ENCODE measurements around the gene IL21R.
"Not testable (repeated sequence)": the region's sequence is repeated elsewhere in the genome, so short reads cannot be mapped to it uniquely, and the experiment has no call there.

The IL21R gene

DNA sequence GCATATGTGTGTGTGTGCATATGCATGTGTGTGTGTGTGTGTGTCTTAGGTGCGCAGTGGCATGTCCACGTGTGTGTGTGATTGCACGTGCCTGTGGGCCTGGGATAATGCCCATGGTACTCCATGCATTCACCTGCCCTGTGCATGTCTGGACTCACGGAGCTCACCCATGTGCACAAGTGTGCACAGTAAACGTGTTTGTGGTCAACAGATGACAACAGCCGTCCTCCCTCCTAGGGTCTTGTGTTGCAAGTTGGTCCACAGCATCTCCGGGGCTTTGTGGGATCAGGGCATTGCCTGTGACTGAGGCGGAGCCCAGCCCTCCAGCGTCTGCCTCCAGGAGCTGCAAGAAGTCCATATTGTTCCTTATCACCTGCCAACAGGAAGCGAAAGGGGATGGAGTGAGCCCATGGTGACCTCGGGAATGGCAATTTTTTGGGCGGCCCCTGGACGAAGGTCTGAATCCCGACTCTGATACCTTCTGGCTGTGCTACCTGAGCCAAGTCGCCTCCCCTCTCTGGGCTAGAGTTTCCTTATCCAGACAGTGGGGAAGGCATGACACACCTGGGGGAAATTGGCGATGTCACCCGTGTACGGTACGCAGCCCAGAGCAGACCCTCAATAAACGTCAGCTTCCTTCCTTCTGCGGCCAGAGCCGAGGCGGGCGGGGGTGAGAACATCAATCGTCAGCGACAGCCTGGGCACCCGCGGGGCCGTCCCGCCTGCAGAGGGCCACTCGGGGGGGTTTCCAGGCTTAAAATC is 47.6 kb downstream of the IL21R start:
- DNase-seq: no peak

DNA sequence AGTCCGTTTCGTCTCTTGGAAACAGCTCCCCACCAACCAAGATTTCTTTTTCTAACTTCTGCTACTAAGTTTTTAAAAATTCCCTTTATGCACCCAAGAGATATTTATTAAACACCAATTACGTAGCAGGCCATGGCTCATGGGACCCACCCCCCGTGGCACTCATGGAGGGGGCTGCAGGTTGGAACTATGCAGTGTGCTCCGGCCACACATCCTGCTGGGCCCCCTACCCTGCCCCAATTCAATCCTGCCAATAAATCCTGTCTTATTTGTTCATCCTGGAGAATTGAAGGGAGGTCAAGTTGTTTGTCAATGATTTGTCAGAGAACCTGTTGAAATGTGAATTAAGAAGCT is 48.2 kb downstream of the IL21R start:
- no peak for DNase-seq

DNA sequence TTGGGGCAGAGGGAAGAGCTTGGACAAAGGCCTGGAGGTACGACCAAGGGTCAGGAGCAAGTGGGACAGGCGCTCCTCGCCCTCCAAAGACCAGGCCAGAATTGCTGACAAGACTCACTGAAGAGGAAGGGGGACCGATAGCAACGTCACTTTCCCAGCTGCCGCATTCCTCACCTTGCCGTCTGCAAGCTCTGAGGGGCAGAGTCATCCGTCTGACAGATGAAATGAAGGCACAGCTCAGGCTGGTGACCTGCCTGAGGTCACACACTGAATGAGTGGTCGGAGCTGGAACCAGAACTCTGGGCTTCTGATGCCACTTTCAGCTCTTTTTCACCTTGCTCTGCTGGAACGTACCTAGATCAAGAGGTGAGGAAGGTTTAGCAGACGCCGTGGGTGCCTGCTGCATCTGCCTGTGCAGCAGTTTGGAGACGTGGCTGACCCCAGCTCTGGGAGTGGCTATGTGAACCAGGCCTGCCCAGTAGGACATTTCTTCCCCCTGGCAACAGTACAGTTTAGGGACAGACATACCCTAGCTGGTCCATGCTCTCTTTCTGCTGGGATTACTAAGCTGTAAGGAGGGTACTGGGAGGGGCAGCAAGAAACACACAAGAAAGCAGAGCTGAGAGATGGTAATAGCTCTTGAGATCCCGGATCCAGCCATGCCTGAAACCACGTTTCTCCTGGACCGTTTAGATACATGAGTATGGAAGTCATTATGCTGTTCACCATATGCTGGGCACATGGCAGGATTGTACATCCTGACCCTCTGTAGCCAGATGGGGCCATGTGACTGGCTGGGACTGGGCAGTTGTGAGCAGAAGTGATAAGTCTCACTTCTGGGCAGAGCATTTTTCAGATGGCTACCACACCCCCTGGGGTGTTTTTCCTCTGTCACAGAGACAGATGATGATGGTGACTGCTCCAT is 50.9 kb downstream of the IL21R start:
- no peak for DNase-seq

DNA sequence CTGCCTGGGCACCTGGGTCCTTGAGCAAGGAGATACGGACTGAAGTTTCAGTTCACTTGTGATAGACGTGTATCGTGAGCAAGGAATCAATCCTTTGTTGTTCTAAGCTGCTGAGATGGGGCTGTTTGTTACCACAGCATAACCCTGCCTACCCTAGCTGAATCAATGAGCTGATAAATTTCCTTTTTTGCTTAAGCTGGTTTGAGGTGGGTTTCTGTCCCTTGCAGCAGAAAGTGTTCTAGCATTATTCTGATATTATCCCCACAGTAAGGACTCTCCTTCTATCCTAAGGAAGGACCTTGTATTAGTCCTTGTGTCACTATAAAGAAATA is 51.5 kb downstream of the IL21R start:
- no peak for DNase-seq

DNA sequence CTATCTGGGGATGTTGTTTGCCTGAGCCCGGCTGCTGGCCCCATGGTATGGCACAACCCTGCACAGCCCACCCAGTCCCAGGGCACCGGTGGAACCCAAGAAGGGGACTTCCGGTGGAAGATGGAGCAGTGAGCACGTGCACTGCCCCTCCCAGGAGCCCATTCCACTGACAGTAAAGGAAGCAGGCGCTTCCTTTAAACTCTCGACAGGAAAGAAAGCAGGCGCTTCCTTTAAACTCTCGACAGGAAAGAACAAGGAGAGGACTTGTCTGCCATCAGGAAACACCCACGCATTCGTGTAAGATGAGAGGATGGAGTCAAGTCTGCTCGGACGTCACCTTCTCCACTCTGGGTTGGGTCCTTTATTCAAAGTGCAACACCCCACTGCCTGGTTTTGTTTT is 53.7 kb downstream of the IL21R start:
- no peak for DNase-seq

DNA sequence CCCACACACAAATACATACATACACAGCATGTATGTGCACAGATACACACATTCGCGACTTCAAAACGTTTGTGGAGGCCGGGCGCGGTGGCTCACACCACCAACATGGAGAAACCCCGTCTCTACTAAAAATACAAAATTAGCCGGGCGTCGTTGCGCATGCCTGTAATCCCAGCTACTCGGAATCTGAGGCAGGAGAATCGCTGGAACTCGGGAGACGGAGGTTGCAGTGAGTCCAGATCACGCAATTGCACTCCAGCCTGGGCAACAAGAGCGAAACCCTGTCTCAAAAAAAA is 55.6 kb downstream of the IL21R start:
- DNase-seq: not testable (repeated sequence)

DNA sequence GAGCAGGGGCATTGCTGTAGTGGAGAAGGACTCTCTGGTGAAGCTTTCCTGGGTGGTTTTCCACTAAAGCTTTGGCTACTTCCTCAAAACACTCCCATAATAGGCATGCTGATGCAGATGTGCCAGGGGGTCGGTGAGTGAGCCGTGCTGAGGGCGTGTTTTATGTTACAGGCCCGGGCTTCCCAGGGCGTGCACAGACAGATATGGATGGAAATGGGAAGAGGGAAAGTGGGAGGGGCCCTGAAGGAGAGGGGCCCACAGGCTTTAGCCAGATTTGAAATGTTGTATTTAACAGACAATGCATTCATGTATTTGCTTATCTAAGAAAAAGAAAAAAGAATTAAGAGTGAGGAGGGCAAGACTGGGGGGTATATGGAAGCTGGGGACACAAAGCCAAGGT is 56.3 kb downstream of the IL21R start:
- DNase-seq: no peak

DNA sequence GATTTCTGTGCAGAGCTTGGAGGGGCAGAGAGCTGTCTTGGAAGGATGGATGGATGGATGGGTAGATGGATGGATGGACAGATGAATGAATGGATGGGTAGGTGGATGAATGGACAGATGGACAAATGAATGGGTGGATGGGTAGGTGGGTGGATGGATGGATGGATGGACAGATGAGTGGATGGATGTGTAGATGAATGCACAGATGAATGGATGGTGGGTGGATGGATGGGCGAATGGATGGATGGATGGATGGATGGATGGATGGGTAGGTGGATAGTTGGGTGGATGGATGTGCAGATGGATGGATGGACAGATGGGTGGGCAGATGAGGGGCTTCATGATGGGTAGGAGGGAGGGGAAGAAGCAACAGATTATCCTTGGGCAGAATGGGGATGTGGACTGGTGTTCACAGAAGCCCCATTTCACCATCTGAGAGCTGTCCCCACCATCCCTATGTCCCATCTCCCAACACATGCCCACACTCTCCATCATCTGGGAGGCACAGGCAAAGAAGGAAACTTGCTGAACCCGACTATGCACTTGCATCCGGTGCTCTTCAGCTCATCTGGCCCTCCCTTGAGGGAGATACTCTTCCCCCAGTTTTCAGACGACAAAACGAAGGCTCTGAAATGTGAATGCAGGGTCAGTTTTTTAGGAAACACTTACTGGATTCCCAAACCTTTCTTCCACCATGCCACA is 57.2 kb downstream of the IL21R start:
- DNase-seq: no peak

DNA sequence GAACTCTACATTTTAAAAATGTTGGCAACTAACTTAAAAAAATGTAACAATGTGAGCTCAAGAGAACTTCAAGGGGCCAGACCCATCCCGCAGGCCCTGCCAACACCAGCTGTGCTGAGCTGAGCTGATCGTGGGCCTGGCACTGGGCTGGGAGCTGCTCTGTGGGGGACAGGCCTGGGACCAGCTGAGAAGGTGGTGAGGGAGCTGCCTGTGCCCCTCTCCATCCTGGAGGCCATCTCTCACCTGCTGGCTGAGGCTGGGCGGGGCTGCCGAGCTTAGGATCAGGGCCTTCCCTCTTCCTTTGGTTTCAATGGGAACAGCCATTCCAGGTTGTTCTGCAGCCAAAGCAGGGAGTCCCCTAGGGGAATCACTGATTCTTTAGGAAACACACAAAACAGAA is 58.2 kb downstream of the IL21R start:
- DNase-seq: no peak

DNA sequence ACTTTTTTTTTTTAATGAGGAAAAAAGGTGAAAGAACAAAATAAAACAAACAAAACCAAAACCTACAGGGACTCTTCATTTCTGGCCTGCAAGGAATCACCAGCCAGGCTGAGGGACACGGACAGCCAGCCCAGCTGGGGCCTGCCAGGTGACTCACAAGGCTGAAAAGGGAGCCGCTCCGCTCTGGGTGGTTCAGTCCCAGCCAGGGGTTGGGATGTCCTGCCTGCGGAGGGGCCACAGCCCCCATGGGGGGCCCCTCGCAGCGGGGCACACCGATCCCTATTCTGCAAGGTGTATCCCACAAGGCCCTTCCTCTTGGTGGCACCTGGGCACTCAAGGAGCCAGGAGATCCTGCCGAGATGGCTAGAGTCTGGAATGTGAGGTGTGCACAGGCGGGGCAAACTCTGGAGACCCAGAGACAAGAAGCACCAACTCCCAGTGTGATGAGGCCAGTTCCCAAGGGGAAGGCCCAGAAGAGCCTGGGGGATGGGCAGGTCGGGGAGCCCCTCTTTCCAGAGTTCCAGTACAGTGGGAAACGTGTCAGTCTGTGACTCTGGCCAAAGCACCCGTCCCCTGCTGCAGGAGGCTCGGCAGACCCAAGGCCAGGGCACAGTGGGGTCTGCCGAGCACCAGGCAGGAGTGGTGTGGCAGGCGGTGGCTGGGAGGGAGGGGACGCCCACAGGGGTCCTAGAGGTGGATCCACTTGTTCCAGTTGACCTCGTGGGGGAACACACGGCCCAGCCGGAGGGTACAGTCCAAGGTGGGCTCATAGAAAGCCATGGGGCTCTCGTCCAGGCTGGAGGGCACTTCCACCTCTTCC is 58.9 kb downstream of the IL21R start:
- DNase-seq: no peak

DNA sequence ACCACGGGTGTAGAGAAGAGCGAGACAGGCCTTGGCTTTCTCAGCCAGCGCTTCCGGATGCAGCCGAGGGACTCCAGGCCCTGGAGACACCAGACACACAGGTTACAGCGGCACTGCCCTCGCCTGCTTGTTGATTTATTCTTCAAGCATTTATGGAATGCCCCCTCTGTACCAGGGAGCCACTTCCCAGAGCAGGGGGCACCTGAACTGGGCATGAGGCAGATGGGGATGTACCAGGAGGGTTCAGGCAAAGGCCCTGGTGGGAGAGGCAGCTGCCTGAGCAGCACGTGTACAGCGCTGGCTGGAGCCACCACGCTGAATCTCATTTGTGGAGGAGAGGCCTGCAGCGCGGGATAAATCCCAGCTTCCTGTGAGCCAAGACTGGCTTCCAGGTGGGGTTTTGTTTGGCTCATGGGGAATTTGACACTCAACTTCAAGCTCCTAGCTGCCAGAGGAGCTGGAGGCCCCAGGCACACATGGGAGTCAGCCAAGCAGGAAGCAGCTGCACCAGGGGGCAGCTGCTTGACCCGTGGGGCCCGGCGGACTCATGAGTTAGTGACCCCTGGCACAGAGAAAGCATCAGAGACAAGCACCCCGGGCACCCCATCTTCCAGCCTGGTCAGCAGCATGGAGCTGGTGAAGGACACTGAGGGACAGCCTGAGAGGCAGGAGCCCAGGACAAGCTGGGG is 59.7 kb downstream of the IL21R start:
- DNase-seq: no peak

DNA sequence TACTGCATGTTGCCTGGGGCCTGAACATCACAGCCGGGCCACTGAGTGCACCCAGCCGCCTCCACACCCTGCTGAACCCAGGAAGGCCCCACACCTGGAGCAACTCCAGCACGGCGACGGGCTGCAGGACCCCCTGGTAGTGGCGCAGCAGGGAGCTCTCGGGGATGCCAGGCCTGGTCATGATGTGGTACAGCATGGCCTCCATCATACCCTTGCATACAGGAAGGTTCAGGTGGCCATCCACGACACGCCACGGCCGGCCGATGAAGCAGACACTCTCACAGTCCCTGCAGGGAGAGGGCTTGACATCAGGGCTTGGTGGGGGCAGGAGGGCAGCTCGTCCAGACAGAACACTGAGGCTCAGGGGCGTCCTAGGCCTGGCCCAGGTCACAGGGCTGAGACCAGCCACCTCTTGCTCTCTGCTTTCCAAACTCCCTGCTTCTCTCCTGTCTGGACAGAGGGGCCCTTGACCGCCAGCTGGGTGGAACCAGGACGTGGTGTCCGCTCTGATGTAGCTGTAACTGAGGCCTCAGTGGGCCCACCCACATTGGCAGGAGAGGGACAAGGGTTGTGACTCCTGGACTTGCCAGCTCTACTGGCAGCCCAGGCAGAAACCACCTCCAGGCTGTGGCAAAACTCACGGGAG is 60.3 kb downstream of the IL21R start:
- DNase-seq: no peak

DNA sequence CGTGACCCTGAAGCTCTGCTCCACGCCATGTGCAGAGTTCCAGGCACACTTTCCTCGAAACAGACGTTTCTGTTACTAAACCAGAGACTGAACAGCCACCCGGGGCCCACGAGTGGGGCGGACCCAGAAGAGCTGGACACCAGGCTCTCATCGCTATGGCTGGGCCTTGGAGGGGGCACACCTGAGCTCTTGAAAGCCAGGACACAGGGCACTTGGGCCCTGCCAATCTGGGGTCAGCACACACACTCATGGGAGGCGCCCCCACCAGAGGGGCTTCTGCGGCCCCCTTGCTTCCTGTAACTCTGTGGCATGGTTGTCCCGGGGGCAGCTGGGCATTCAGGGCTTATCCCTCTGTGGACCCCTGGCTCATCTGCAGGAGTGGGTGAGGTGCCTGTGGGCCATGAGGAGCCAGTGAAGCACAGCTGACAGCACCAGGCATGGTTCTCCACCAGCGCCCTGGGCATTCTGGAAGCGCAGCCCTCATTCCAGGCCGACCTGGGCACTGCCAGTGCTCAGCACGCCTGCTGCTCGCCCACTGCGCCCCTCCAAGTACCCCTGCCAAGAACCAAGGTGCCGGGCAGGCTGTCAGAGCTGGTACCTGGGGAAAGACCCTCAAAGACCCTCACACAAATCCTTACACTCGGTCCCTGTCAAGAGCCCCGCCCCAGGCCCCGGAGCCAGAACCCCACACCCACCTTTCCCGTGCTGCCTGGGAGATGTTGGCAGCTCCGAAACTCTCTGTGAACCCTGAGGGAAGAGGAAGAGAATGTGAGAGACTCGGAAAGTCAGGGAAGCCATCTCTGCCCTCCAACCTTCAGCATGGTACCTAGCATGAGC is 61.1 kb downstream of the IL21R start:
- no peak for DNase-seq

DNA sequence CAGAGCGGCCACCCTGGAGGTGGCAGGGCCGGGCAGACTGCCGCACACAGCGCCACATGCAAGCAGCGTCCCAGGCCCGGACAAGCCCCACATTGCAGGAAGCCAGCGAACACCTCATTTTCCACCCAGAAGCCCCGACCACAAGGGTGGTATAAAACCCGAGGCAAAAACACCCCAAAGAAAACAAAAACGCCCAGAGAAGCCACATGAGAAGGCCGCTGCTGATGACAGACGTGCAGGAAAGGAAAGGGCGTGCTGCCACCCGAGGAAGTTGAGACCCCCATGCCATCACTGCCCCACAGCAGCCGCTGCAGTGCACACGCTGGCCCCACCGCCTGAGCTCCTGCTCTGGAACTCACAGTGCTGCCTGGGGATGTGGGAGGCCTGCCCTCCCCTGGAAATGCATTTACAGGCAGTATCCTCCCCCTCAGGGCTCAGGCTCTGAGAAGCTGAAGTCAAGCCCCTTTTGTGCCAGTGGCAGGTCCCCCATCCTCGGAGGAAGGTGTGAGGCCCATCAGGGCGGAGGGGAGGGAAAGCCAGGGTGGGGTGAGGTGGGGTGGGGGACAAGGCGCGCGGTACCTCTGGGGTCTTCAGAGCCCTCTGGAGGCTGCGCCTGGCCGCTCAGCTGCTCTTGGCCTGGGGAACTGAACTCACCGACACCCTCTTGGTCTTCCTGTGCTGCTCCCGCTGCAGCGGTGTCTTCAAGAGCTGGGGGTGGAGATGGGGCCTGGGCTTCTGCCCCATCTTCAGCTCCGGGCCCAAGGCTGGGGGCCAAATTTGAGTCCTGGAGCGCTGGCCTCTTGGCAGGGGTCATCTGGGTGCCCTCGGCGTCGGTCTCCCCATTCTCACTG is 62.0 kb downstream of the IL21R start:
- no peak for DNase-seq

DNA sequence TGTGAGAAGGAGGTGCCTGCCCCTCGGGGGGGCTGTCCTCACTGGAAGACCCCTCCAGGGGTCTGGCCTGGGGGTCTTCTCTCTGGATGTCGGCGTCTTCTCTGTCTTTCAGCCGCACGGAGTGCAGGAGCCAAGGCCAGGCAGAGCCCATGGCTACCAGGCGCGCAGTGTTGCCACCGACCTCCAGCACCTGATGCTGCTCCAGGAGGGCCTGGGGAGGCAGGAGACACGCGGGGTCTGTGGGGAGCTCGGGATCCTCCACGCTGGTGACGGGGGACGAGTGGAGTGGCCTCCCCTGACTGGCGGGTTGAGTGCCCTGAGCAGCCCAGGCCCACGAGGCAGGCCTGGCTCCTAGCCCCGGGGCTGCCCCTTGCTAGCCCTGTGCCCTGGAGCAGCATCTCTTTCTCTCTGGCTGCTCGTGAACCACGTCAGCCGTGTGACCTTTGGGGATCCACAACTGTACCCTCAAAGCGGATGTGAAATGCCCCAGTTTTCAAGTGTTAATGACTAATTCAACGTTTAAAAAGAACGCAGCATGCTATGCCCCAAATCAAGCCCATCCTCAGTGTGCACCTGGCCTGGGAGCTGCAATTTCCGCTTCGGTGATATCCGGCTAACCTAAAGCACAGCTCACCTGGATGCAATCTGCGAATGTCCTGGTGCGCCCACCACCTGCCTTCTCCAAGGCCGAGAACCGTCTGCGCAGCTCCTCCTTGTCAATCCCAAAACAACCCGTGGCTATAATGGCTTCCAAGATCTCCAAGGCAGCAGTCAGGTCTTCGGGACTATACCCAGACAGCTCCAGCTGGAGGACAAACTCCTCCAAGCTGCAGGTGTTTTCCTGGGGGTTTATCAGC is 62.9 kb downstream of the IL21R start:
- DNase-seq: no peak

DNA sequence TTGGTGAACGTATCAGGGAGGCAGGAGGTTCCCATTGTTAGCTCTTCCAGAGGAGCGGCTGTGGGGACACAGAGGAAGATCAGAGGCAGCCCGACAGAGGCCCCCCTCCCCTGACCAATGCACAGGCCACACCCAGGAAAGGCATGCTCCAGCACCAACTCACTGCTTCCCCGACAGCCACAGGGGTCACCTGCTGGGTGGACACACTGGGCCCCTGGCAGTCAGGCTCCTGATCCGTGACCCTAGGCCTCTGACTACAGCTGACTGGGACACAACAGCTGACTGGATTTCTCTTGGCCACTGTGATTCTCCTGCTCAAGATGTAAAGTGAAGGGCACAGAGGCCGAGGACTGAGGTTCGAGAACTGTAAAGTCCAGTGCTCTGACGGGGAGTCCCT is 63.5 kb downstream of the IL21R start:
- no peak for DNase-seq

DNA sequence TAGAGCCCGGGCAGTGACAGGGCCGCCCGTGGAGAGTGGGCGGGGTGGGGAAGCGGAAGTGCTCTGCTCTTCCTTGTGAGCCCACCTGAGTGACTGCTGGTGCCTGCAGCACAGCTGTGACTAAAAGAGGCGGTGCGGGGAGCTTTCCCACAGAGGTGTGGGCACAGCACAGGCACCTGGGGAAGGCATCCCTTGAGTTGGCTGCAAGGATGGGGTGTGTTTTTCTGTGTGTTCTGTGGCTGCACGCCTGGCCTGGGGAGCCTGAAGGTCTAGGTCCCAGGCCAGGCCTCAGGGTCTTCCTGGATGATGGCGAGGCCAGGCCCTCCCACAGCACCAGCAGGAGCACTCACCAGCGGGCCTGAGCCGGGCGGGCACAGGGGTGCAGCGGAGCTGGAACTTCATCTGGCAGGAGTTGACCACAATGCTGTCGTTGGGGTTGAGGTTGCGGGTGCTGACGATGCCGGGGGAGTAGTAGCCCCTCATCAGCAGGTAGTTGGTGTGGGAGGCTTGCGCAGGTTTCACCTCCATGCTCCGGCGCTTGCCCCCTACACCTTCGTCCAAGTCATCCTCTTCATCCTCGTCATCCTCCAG is 67.1 kb downstream of the IL21R start:
- DNase-seq: no peak

DNA sequence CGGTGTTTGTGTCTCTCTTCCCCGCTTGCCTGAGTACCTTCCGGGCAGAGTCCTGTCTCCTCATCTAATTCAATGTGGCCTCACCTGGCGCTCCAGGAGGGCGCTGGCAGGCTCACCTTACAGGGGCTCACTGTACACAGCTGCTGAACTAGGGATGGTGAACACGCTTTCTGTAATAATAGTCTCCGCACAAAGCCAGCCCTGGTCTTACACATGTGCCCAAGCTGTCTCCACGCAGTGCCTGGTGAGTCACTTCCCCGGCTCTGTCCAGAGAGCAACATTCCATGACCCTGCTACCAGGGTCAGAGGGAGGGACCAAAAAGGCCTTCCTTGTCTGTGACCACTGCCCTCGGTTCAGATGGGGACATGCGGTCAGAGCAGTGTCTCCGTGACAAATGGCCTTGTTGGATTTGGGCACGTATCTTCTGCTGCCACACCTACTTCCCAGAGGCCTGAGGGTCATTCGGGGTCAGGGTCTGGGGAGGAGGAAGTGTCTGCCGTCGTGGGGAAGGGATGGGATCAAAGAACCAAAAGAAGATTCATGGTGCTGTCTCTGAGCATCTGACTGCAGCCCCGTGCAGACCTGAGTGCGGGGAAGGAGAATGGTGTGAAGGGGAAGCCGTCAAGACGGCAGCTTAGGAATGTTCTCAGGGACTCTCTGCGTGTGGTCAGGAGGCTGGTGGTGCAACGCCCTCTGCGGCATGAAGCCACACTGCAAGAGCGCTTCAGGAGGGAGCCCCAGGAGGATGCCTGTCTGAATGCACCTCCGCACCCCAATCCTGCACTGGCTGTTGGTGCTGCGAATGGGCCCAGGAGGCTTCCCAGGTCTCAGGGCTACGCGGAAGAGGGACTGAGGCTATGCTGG is 68.8 kb downstream of the IL21R start:
- DNase-seq: no peak
